GM15510 (cell line): ENCODE measurements around the gene GATM.
A peak's percentile ranks its signal among the peaks of the same experiment; 100 is the strongest.

Experiments used
- POLR2A ChIP-seq: IDR thresholded peaks from 3 replicates; pipeline ENCODE4 v1.6.1; 2011; ENCODE audit warnings: borderline replicate concordance; ENCODE audit not compliant: insufficient read length; ENCODE audit errors: extremely low read depth

GATM gene

GRCh38 chr15:45378149-45378912, at the start of gene GATM:
Gene GATM, minus strand, starts transcription at chr15:45378544. Its CDS starts 91 bp downstream, at chr15:45378453.
- TF ChIP-seq POLR2A: peak; percentile 98

GRCh38 chr15:45427085-45427484, 48.7 kb upstream of the GATM start:
- no peak for TF ChIP-seq POLR2A

- TF ChIP-seq POLR2A: no peak
Measured at GRCh38 chr15:45425135-45425534, 46.8 kb upstream of the GATM start.

- TF ChIP-seq POLR2A: no peak
Measured at GRCh38 chr15:45424429-45424828, 46.1 kb upstream of the GATM start.

GRCh38 chr15:45417303-45417950, 39.1 kb upstream of the GATM start:
- TF ChIP-seq POLR2A: no peak

- TF ChIP-seq POLR2A: no peak
Measured at GRCh38 chr15:45414215-45414885, 36.0 kb upstream of the GATM start.

- no peak for TF ChIP-seq POLR2A
Measured at GRCh38 chr15:45409596-45409995, 31.3 kb upstream of the GATM start.

- TF ChIP-seq POLR2A: no peak
Measured at GRCh38 chr15:45407786-45408185, 29.4 kb upstream of the GATM start.

GRCh38 chr15:45402955-45403877, 24.9 kb upstream of the GATM start:
- TF ChIP-seq POLR2A: no peak

- TF ChIP-seq POLR2A: peak; percentile 91
Measured at GRCh38 chr15:45402162-45402954, 24.0 kb upstream of the GATM start.

GRCh38 chr15:45401665-45402161, 23.4 kb upstream of the GATM start:
- TF ChIP-seq POLR2A: no peak

GRCh38 chr15:45399381-45400212, 21.3 kb upstream of the GATM start:
- no peak for TF ChIP-seq POLR2A
